ENCODE results near the gene NOS1AP.

The NOS1AP gene

DNA sequence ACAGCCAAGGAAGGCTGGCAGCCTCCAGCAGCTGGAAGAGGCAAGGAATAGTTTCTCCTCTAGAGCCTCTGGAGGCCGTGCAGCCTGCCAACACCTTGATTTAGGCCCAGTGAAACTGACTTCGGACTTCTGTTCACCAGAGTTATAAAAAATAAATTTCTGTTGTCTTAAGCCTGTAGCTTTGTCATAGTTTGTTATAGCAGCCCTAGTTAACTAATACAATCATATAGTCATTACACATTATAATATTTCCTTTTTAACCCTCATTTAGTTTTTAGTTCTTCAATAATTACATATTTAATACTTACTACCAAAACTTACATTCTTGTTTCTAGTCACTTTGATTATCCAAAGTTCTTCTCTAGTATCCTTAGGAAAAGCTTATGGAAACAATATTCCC, 20.3 kb downstream of the NOS1AP start:
- Histone ChIP-seq H3K27me3 (ENCODE audit: insufficient read depth, low read length, poor library complexity, severe bottlenecking) (no peaks in the 10 kb centered on the region), H3K4me1 (ENCODE audit: insufficient read depth, low read length, poor library complexity, severe bottlenecking) (peaks cover 18% of the 10 kb centered on the region), H3F3A (ENCODE audit: low read depth) (no peaks in the 10 kb centered on the region), H3K4me3 (ENCODE audit: low read length, poor library complexity, severe bottlenecking) (no peak overlapping the region), H3K79me2 (ENCODE audit: insufficient read depth, low read length) (no peaks in the 10 kb centered on the region), H3K4me2 (ENCODE audit: low read depth, low read length, poor library complexity, severe bottlenecking) (no peak overlapping the region), H3K9me2 (replicated peaks; ENCODE audit: low read depth, low read length) (no peaks in the 10 kb centered on the region), H2AFZ (ENCODE audit: low read length) (no peak overlapping the region), H4K20me1 (ENCODE audit: insufficient read depth, low read length, poor library complexity, severe bottlenecking) (no peaks in the 10 kb centered on the region), H3K9ac (ENCODE audit: low read depth, low read length, poor library complexity, severe bottlenecking) (no peak overlapping the region), H3K36me3 (ENCODE audit: insufficient read depth, low read length) (no peaks in the 10 kb centered on the region), H3K9me3 (ENCODE audit: insufficient read depth, low read depth, low read length) (no peaks in the 10 kb centered on the region)
- no peak for TF ChIP-seq EZH2phosphoT487 (IDR thresholded peaks at IDR 0.05; ENCODE audit: borderline replicate concordance)
- TF ChIP-seq, protein P1, sequence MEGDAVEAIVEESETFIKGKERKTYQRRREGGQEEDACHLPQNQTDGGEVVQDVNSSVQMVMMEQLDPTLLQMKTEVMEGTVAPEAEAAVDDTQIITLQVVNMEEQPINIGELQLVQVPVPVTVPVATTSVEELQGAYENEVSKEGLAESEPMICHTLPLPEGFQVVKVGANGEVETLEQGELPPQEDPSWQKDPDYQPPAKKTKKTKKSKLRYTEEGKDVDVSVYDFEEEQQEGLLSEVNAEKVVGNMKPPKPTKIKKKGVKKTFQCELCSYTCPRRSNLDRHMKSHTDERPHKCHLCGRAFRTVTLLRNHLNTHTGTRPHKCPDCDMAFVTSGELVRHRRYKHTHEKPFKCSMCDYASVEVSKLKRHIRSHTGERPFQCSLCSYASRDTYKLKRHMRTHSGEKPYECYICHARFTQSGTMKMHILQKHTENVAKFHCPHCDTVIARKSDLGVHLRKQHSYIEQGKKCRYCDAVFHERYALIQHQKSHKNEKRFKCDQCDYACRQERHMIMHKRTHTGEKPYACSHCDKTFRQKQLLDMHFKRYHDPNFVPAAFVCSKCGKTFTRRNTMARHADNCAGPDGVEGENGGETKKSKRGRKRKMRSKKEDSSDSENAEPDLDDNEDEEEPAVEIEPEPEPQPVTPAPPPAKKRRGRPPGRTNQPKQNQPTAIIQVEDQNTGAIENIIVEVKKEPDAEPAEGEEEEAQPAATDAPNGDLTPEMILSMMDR (conservative IDR thresholded peaks at IDR 0.05; ENCODE audit: low read length): no peak

DNA sequence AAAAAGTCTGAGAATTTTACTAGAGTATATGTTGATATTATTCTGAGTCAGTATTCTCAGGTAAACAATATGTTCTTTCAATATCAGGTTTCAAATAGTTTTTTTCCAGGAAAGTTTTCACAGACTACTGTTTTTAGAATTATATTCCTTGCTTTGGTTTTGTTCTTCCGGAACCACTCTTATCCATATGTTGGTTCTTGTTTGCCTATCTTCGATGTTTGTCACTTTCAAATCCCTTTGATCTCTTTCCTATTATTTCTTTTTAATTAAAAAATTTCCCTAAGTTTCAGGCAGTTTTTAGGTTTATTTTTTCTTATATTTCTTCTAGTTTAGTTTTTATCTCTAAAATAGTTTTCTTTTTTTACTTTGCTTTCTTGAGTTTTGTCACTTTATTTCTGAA, 20.9 kb downstream of the NOS1AP start:
- H3K4me2 ChIP-seq (ENCODE audit: low read depth, low read length, poor library complexity, severe bottlenecking): no peak overlapping the region
- no peaks in the 10 kb centered on the region for H3F3A ChIP-seq (ENCODE audit: low read depth)
- no peak overlapping the region for H3K4me3 ChIP-seq (ENCODE audit: low read length, poor library complexity, severe bottlenecking)
- H3K9me2 ChIP-seq (replicated peaks; ENCODE audit: low read depth, low read length): no peaks in the 10 kb centered on the region
- no peaks in the 10 kb centered on the region for H4K20me1 ChIP-seq (ENCODE audit: insufficient read depth, low read length, poor library complexity, severe bottlenecking)
- H2AFZ ChIP-seq (ENCODE audit: low read length): no peak overlapping the region
- H3K4me1 ChIP-seq (ENCODE audit: insufficient read depth, low read length, poor library complexity, severe bottlenecking): peaks cover 18% of the 10 kb centered on the region
- H3K36me3 ChIP-seq (ENCODE audit: insufficient read depth, low read length): no peaks in the 10 kb centered on the region
- TF ChIP-seq, protein P1 (conservative IDR thresholded peaks at IDR 0.05; ENCODE audit: low read length): no peak
- TF ChIP-seq EZH2phosphoT487 (IDR thresholded peaks at IDR 0.05; ENCODE audit: borderline replicate concordance): no peak
- H3K9me3 ChIP-seq (ENCODE audit: insufficient read depth, low read depth, low read length): no peaks in the 10 kb centered on the region
- H3K79me2 ChIP-seq (ENCODE audit: insufficient read depth, low read length): no peaks in the 10 kb centered on the region
- H3K9ac ChIP-seq (ENCODE audit: low read depth, low read length, poor library complexity, severe bottlenecking): no peak overlapping the region
- no peaks in the 10 kb centered on the region for H3K27me3 ChIP-seq (ENCODE audit: insufficient read depth, low read length, poor library complexity, severe bottlenecking)

DNA sequence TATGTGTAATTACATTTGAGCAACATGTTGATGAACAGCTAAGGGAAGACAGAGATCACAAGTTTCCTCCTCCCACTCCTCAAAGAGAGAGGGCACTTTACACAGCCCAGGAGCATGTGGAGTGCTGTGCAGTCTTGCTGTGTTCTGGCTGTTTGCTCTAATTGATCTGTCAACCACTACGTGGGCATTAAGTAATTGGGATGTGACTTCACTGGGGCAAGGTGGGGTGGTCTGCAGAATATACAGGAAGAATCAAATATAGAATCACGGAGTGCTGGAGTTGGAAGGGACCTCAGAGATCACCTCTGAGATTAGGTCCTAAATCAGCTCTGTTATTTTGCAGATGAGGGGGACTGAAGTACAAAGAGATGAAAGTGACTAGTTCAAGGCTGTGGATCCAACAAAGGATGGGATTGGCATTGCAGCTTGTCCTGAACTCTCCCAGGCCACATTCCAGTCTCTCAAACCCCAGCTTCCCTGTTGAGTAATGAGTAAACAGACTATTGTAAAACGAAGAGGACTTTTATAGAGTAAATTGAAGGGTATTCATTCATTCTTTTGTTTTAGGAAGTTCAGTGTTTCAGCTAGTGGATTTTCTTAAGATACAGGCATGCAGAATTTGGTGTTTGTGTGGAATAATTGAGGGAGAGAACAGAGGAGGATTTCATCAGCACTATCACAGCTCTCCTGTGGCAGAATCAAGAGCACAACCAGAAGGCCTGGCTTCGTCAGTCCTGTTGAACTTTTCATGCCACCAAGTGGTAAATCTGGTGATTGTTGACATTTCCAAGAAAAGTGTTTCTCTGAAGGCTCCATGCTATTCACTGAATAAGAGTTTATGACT, 22.4 kb downstream of the NOS1AP start:
- H3K4me3 ChIP-seq (ENCODE audit: low read length, poor library complexity, severe bottlenecking): no peak overlapping the region
- H3K4me1 ChIP-seq (ENCODE audit: insufficient read depth, low read length, poor library complexity, severe bottlenecking): peaks cover 16% of the 10 kb centered on the region
- TF ChIP-seq, protein P1 (conservative IDR thresholded peaks at IDR 0.05; ENCODE audit: low read length): no peak
- no peak for TF ChIP-seq EZH2phosphoT487 (IDR thresholded peaks at IDR 0.05; ENCODE audit: borderline replicate concordance)
- H4K20me1 ChIP-seq (ENCODE audit: insufficient read depth, low read length, poor library complexity, severe bottlenecking): no peaks in the 10 kb centered on the region
- no peak overlapping the region for H3K4me2 ChIP-seq (ENCODE audit: low read depth, low read length, poor library complexity, severe bottlenecking)
- H2AFZ ChIP-seq (ENCODE audit: low read length): no peak overlapping the region
- no peaks in the 10 kb centered on the region for H3K79me2 ChIP-seq (ENCODE audit: insufficient read depth, low read length)
- H3K9me2 ChIP-seq (replicated peaks; ENCODE audit: low read depth, low read length): no peaks in the 10 kb centered on the region
- no peaks in the 10 kb centered on the region for H3F3A ChIP-seq (ENCODE audit: low read depth)
- no peaks in the 10 kb centered on the region for H3K27me3 ChIP-seq (ENCODE audit: insufficient read depth, low read length, poor library complexity, severe bottlenecking)
- no peak overlapping the region for H3K9ac ChIP-seq (ENCODE audit: low read depth, low read length, poor library complexity, severe bottlenecking)
- H3K36me3 ChIP-seq (ENCODE audit: insufficient read depth, low read length): no peaks in the 10 kb centered on the region
- H3K9me3 ChIP-seq (ENCODE audit: insufficient read depth, low read depth, low read length): no peaks in the 10 kb centered on the region
